Left ventricle myocardium inferior (tissue), 1 donor: ENCODE data around the gene TRIM33. TPM values are rescaled to one million over a fixed set of nuclear protein-coding genes. Genes with fewer than 3 reads are reported as not detected.

Experiments used
- DNase-seq: peaks from one replicate; pipeline ENCODE4 v3.0.0-alpha.2; 2020
- H3K27ac ChIP-seq: fragments of 200-600 bp; replicated peaks from 2 replicates; pipeline ENCODE4 v1.8.0; 2021
- H3K27me3 ChIP-seq: fragments of 200-600 bp; 2 replicates; pipeline ENCODE4 v1.8.0; 2021; ENCODE audit warnings: low read depth
- H3K36me3 ChIP-seq: fragments of 200-600 bp; 2 replicates; pipeline ENCODE4 v1.8.0; 2021
- H3K4me1 ChIP-seq: fragments of 200-600 bp; 2 replicates; pipeline ENCODE4 v1.8.0; 2021
- H3K4me3 ChIP-seq: fragments of 200-600 bp; 2 replicates; pipeline ENCODE4 v1.8.0; 2021; ENCODE audit warnings: mild to moderate bottlenecking, moderate library complexity
- H3K9me3 ChIP-seq: fragments of 200-600 bp; replicated peaks from 2 replicates; pipeline ENCODE4 v1.8.0; 2021
- intact Hi-C: fragments of 100-400 bp; cut with micrococcal nuclease; formaldehyde crosslinking; loops from one replicate; pipeline ENCODE4 v1.11.0; 2022
- total RNA-seq: library from RNA; stranded (reverse); fragmentation: NEBNext Ultra II Directional; extraction: Animal tissue kit (Norgen Biotek cat#: 25700); gene quantifications from one replicate; pipeline ENCODE4 v1.2.1, GENCODE V29; 2021
- TF ChIP-seq, protein P1 (sequence below): fragments of 200-600 bp; IDR thresholded peaks from 2 replicates; pipeline ENCODE4 v1.8.0; 2021; ENCODE audit warnings: antibody characterized with exemption, mild to moderate bottlenecking, borderline replicate concordance
- donor health status: DM: no; HTN: yes; CAD: no; lungs with severe emphysema.

TRIM33 gene
- total RNA-seq, 1 donor from 2014 or later = 14.2 TPM

GRCh38 chr1:114345930-114346479, 165.0 kb downstream of the TRIM33 start:
- peak overlapping the region; percentile 73 for H3K4me3 ChIP-seq
- DNase-seq = peak; percentile 28
- H3K9me3 ChIP-seq = no peaks in the 10 kb centered on the region
- peaks cover 16% of the 10 kb centered on the region for H3K4me1 ChIP-seq
- no peaks in the 10 kb centered on the region for H3K27me3 ChIP-seq
- intact Hi-C loops = loop anchor here (10.0 kb wide), 1 partner anchor 209 kb away; no protein-coding TSS in a partner anchor
- peak overlapping the region; percentile 82 for H3K27ac ChIP-seq
- no peaks in the 10 kb centered on the region for H3K36me3 ChIP-seq
- TF ChIP-seq, protein P1, sequence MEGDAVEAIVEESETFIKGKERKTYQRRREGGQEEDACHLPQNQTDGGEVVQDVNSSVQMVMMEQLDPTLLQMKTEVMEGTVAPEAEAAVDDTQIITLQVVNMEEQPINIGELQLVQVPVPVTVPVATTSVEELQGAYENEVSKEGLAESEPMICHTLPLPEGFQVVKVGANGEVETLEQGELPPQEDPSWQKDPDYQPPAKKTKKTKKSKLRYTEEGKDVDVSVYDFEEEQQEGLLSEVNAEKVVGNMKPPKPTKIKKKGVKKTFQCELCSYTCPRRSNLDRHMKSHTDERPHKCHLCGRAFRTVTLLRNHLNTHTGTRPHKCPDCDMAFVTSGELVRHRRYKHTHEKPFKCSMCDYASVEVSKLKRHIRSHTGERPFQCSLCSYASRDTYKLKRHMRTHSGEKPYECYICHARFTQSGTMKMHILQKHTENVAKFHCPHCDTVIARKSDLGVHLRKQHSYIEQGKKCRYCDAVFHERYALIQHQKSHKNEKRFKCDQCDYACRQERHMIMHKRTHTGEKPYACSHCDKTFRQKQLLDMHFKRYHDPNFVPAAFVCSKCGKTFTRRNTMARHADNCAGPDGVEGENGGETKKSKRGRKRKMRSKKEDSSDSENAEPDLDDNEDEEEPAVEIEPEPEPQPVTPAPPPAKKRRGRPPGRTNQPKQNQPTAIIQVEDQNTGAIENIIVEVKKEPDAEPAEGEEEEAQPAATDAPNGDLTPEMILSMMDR = no peak

DNA sequence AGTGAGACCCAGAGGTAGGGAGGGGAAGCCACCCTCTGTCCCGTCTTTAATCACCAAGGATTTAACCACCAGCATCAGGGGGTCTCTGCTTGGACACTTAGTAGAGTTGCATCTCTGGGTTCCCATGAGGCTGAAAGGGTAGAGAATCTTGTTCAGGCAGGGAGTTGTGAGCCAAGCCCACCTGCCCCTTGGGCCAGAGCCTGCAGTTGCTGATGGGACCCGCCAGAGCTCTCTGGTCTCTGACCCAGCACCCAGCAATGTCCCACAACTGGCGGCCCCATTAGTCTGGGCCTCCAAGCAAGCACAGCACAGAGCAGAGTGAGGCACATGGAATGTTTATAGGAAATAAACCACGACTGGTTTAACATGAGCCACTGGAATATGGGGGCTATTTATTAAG, 166.3 kb downstream of the TRIM33 start:
- Histone ChIP-seq H3K4me3 (no peak overlapping the region), H3K27me3 (no peaks in the 10 kb centered on the region), H3K27ac (no peak overlapping the region), H3K4me1 (peaks cover 16% of the 10 kb centered on the region), H3K9me3 (no peaks in the 10 kb centered on the region), H3K36me3 (no peaks in the 10 kb centered on the region)
- DNase-seq = no peak
- intact Hi-C loops = loop anchor here (10.0 kb wide), 1 partner anchor 210 kb away; no protein-coding TSS in a partner anchor
- TF ChIP-seq, protein P1 = no peak

Other genes starting within 250 kb of the TRIM33 start
- 32.9 TPM for gene BCAS2, start 70.4 kb upstream of the TRIM33 start, total RNA-seq
- 3.2 TPM for gene DENND2C, start 158.8 kb upstream of the TRIM33 start, total RNA-seq
- gene AMPD1, start 184.3 kb upstream of the TRIM33 start, total RNA-seq = not detected
- gene NRAS, start 205.6 kb upstream of the TRIM33 start, total RNA-seq = 7.6 TPM
- 910 TPM for gene CSDE1, start 246.8 kb upstream of the TRIM33 start, total RNA-seq